Suprapubic skin (tissue), 4 donors: Measurements from ENCODE around the gene USP9Y. TPM values are rescaled to one million over a fixed set of nuclear protein-coding genes. Genes with fewer than 3 reads are reported as not detected.

Experiments
- DNase-seq, 2 donors: peaks; one replicate each; pipeline ENCODE4 v3.0.0-alpha.2; 2019; ENCODE audit warnings: low spot score in 2 of 2
- H3K27ac ChIP-seq: fragments of 200-600 bp; sonication (generic); one replicate; pipeline ENCODE4 v1.5.1; 2019
- H3K27me3 ChIP-seq: fragments of 200-600 bp; sonication (generic); one replicate; pipeline ENCODE4 v1.5.1; 2019
- H3K36me3 ChIP-seq: fragments of 200-600 bp; sonication (generic); one replicate; pipeline ENCODE4 v1.5.1; 2019
- H3K4me1 ChIP-seq: fragments of 200-600 bp; sonication (generic); one replicate; pipeline ENCODE4 v1.5.1; 2019
- H3K4me3 ChIP-seq: fragments of 200-600 bp; sonication (generic); one replicate; pipeline ENCODE4 v1.5.1; 2019; ENCODE audit warnings: mild to moderate bottlenecking
- H3K9me3 ChIP-seq: fragments of 200-600 bp; sonication (generic); one replicate; pipeline ENCODE4 v1.5.1; 2019
- EP300 ChIP-seq: sonication (generic); formaldehyde crosslinking; IDR thresholded peaks from one replicate; pipeline ENCODE4 v1.6.1; 2017; ENCODE audit warnings: antibody characterized with exemption
- POLR2A ChIP-seq, 2 donors: fragments of 450-650 bp; IDR thresholded peaks; one replicate each; pipeline ENCODE4 v1.6.1; 2017; ENCODE audit warnings: antibody characterized with exemption in 2 of 2, mild to moderate bottlenecking in 2 of 2, moderate library complexity in 2 of 2
- POLR2AphosphoS5 ChIP-seq, 3 donors: sonication (generic); formaldehyde crosslinking; IDR thresholded peaks; one replicate each; pipeline ENCODE4 v1.6.1; 2017; ENCODE audit warnings: antibody characterized with exemption in 3 of 3
- WGBS: methylation state at CpG from one replicate; pipeline ENCODE4 v1.1.5; 2018; 5-methylcytosine and 5-hydroxymethylcytosine counted together
- total RNA-seq, 4 donors: library from RNA; depleted of rRNA; stranded (reverse); fragments of >200 nt; gene quantifications; one replicate each; pipeline ENCODE4 v1.1.0, GENCODE V29; 2016
- TF ChIP-seq, protein P1 (sequence below), 2 donors: fragments of 200-600 bp in 1 of 2; fragments of 450-650 bp in 1 of 2; sonication (generic) in 1 of 2; IDR thresholded peaks; one replicate each; pipeline ENCODE4 v1.5.1; 2016 to 2019; ENCODE audit warnings: antibody characterized with exemption in 2 of 2, mild to moderate bottlenecking in 1 of 2, moderate library complexity in 1 of 2

The USP9Y gene
- total RNA-seq, 4 donors from 2014 or later: 16.5 to 20.3 TPM; not detected in 2

DNA sequence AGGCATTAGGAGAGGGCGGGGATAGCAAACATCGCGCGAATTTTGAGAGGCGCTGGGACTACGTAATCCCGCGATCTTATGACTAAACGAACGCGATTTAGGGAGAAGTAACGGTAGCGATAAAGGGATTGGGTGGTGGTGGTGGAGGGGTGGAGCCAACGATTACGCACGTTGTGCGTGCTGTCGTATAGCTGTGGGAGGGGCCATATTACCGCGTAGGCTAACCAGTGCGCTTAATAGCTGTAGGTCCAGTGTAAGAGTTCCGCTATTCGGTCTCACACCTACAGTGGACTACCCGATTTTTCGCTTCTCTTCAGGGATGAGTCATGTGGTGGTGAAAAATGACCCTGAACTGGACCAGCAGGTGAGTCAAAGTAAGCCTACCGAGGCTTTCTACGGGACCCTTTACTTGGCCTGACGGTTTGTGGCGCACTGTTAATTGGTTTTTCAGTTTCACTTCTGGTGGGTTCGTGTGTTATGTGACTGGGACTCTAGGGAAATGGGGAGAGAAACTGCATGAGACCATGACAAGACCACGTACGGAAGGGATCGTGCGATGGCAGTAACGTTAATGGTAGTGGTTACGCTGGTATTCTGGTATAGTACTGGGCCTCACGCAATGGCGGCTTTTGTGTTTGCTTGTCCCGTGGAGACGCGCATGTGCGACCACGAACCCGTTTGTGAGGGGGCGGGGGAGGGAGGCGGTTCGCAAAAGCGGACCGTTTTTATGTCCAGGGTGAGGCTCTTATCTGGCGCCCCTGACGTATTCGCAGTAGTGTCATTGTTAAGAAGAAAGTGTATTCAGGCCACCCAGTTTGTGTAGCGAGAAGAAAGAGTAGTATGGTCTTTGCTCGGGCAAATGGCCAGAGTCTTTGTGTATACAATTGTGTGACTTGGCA, 203.8 kb downstream of the USP9Y start, which contains the start of gene DDX3Y:
TSS of gene DDX3Y (plus strand) at position 251 of the 899 bp plus-strand sequence. CDS start at position 320, 69 bp downstream.
- Histone ChIP-seq H3K9me3 (no peaks in the 10 kb centered on the region), H3K4me1 (peaks cover 14% of the 10 kb centered on the region), H3K27ac (peak within 1 kb of the TSS; percentile 96), H3K27me3 (no peaks in the 10 kb centered on the region), H3K36me3 (no peaks in the 10 kb centered on the region), H3K4me3 (peak within 1 kb of the TSS; percentile 64)
- no CpG with 5 or more reads among the region's 54 CpGs for WGBS
- DNase-seq: peak in 1 of 2 donors; percentile 88
- TF ChIP-seq POLR2AphosphoS5 (IDR thresholded peaks at IDR 0.05): peak in 2 of 3 donors; percentile 86 to 87
- TF ChIP-seq POLR2A (IDR thresholded peaks at IDR 0.05): no peak
- no peak for TF ChIP-seq EP300
- TF ChIP-seq, protein P1, sequence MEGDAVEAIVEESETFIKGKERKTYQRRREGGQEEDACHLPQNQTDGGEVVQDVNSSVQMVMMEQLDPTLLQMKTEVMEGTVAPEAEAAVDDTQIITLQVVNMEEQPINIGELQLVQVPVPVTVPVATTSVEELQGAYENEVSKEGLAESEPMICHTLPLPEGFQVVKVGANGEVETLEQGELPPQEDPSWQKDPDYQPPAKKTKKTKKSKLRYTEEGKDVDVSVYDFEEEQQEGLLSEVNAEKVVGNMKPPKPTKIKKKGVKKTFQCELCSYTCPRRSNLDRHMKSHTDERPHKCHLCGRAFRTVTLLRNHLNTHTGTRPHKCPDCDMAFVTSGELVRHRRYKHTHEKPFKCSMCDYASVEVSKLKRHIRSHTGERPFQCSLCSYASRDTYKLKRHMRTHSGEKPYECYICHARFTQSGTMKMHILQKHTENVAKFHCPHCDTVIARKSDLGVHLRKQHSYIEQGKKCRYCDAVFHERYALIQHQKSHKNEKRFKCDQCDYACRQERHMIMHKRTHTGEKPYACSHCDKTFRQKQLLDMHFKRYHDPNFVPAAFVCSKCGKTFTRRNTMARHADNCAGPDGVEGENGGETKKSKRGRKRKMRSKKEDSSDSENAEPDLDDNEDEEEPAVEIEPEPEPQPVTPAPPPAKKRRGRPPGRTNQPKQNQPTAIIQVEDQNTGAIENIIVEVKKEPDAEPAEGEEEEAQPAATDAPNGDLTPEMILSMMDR (IDR thresholded peaks at IDR 0.05): no peak

DNA sequence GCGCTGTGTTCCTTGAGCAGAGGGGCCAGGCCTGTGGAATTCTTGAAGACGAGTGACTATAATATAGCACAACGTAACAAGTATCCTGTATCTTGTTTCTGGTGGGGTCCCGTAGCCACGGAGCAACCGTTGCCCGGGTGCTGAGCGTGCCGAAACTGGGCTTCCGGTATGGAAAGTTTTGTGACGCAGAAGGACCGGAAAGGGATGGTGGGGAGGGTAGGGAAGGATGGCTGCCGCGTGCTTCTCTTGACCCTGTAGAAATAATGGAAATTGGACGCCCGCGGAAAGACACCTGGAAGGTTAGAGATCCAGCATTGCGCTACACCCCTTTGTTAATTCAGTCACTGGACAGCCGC, 204.5 kb downstream of the USP9Y start:
- no CpG with 5 or more reads among the region's 19 CpGs for WGBS
- peak overlapping the region; percentile 64 for H3K4me3 ChIP-seq
- peaks cover 14% of the 10 kb centered on the region for H3K4me1 ChIP-seq
- peak in 1 of 2 donors; percentile 83 for DNase-seq
- no peaks in the 10 kb centered on the region for H3K36me3 ChIP-seq
- no peaks in the 10 kb centered on the region for H3K27me3 ChIP-seq
- no peaks in the 10 kb centered on the region for H3K9me3 ChIP-seq
- H3K27ac ChIP-seq: peak overlapping the region; percentile 96
- TF ChIP-seq EP300 (no peak), POLR2AphosphoS5 (IDR thresholded peaks at IDR 0.05) (peak in 1 of 3 donors; percentile 60)
- TF ChIP-seq, protein P1 (IDR thresholded peaks at IDR 0.05): no peak

DNA sequence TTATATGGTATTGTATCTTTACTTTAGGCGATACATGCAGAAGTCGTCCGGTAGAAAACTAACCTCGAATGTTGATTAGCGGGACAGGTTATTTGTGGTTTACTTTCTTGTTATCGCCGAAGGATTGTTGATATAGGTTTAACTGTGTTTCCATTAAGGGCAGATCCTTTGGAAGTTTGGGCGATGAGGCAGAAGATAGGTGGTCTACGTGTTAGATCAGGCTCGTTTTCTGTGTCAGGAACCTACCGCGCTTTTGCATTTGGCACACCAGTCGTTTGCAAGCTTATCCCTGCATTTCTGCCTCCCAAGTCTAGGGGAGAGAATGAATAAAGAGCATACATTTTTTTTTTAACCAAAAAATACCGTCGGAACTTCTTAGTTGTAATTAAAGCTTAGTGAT, 204.9 kb downstream of the USP9Y start:
- Histone ChIP-seq H3K27me3 (no peaks in the 10 kb centered on the region), H3K27ac (peak overlapping the region; percentile 96), H3K36me3 (no peaks in the 10 kb centered on the region), H3K4me1 (peaks cover 14% of the 10 kb centered on the region), H3K4me3 (peak overlapping the region; percentile 64), H3K9me3 (no peaks in the 10 kb centered on the region)
- TF ChIP-seq EP300 (no peak), POLR2A (IDR thresholded peaks at IDR 0.05) (no peak), POLR2AphosphoS5 (IDR thresholded peaks at IDR 0.05) (no peak)
- TF ChIP-seq, protein P1 (IDR thresholded peaks at IDR 0.05): no peak
- DNase-seq: no peak
- no CpG with 5 or more reads among the region's 15 CpGs for WGBS

Other genes starting within 250 kb of the USP9Y start
- gene DDX3Y, start 203.6 kb downstream of the USP9Y start, total RNA-seq: 10 to 100 TPM in 2 of 4 donors, under 1 TPM in 2; 0.16 to 81.4 (median 28.0) TPM